Activated CD4-positive, alpha-beta T cell treated with anti-CD3 and anti-CD28 coated beads for 48 hours (primary cell): ENCODE results near the gene SHC2.
"Not testable (repeated sequence)": the region's sequence is repeated elsewhere in the genome, so short reads cannot be mapped to it uniquely, and the experiment has no call there.

ENCODE experiments used
- DNase-seq: peaks from one replicate; pipeline ENCODE4 v3.0.0-alpha.2; 2020

The SHC2 gene

DNA sequence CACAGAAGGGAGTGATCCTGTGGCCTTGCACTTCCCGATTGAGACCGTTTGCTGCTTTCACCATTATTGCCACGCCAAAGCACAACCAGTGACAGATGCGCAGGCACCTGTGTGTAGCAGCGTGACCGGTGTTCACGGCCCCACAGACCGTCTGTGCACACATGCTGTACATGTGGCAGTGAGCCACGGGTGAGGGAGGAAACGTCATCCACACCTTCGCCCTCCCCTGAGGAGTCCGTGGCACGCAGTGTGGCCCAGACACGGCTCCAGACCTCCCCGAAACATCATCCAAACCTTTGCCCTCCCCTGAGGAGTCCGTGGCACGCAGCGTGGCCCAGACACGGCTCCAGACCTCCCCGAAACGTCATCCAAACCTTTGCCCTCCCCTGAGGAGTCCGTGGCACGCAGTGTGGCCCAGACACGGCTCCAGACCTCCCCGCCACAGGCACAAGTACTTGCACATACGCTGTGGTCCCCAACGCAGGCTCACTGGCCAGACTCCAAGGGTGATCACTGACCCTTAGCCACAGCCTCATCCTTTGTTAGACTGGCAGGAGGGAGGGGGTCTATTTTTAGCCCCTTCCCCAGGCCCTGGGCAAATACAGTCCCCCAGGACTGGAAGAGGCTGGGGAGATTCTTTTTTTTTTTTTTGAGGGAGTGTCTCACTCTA, 7.9 kb upstream of the SHC2 start:
- no peak for DNase-seq

DNA sequence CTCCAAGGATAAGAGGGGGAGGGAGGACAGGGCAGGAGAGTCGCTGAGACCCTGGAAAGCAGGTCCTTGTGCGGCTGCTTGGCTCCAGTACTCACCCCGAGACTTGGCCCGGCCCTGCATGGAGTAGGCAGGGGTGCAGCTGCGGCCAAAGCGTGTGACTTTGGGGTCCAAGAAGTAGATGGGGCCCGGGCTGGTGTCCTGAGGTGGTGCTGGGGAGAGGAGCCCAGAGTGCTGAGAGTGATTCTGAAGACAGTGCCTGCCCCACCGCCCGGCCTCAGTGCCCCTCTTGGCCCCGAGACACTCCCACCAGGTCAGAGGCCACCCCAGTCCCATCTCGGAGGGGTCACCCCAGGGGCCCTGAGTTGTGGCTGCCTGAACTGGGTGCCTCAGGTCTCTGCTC, 6.7 kb upstream of the SHC2 start:
- DNase-seq, result no peak

DNA sequence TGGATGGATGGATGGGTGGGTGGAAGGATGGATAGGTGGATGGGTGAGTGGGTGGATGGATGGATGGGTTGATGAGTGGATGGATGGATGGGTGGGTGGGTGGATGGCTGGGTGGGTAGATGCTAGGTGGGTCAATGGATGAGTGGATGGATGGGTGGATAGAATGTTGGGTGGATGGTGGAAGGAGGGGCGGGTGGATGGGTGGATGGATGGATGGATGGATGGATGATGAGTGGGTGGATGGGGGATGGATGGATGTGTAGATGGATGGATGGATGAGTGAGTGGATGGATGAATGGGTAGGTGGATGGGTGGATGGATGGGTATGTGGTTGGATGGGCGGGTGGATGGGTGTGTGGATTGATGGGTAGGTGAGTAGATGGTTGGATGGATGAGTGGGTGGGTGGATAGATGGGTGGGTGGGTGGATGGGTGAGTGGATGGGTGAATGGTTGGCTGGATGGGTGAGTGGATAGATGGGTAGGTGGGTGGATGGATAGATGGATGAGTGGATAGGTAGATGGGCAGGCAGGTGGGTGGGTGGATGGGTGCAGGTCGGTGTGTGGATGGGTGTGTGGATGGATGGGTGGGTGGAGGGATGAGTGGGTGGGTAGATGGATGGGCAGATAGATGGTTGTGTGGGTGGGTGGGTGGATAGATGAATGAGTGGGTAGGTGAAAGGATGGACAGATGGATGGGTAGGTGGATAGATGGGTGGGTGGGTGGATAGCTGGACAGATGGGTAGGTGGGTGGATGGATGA, 4.4 kb upstream of the SHC2 start:
- DNase-seq, result no peak

DNA sequence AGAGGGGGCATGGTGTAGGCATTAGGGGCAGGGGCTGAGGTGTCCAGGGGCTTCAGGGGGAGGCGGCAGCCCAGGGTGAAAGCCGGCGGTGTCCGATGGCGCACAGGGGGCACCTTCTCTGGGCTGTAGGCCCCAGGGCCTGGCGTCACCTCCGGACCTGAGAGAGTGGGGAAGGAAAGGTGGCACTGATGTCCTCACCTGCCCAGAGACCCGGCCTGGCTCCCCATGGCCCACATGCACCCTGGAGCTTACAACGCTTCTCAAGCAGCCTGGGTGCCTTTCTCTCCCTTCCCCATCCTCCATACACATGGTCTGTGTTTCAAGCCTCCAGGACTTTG, 3.3 kb upstream of the SHC2 start:
- no peak for DNase-seq

DNA sequence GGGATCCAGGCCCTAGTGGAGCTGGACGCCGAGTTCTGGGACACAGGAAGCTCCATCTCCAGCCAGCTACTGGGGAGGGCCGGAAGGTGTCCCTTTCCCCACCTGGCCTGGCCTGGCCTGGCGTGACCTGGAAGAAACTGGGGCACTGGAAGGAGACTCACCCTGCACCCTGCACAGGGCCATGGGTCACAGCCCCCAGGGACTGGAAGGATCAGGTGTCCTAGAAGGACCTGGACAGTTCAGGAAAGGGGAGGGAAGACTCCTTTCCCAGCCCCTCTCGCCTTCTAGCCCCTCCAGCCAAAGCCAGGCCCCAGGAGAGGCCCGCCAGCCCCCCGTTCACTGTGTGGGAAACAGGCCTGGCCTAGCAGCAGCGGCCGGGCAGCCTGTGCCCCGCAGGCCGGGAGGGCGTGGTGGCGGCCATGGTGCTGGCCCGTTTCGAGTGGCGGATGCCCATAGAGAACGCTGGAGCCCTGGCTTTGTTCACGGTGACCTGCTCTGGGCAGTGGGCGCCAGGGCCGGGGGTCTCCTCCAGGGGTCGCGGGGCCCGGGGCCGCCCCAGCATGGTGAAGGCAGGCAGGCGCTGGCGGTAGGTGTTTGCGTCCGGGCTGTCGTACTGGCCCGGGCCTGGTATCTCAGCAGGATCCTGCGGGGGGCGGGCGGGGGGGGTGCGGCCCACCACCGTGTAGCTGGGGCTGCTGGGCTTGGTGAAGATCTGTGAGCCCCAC, 2.8 kb upstream of the SHC2 start:
- DNase-seq, result no peak

DNA sequence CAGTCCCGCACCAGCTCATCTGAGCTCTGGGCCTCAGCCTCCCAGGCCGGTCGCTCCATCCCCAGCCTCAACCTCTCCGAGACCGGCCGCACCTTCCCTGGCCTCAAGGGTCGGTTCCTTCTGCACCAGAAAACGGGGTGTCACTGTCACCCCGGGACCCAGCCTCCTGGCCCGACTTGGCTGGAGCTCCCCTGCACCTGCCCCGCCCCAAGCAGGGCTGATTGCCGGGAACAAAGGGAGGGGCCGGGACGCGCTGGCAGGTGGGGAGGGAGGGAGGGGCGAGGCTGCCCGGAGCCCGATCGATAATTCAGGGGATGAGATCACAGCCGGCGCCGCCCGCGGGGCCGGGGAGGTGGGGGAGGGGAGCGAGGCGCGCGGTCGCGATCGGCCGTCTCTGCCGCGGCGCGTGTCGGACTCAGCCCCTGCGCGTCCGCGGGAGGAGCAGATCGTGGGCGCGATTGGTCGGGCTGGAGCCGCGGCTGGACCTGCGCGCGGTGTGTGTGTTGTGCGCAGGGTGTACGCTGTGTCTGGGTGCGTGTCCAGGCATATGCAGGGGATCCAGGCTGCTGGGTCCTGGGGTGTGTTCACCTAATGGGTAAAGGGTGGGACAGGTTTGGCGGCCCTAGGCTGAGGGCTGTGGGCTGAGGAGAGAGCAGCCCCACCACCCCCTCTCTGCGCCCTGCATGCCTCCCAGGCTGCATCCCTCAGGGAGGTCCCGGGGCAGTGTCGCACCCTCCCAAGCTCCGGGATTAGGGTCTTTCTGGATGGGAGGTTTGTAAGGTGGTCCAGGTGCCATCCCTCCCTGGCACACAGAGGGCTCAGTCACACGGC, 1.1 kb upstream of the SHC2 start:
- DNase-seq, result peak; percentile 29

DNA sequence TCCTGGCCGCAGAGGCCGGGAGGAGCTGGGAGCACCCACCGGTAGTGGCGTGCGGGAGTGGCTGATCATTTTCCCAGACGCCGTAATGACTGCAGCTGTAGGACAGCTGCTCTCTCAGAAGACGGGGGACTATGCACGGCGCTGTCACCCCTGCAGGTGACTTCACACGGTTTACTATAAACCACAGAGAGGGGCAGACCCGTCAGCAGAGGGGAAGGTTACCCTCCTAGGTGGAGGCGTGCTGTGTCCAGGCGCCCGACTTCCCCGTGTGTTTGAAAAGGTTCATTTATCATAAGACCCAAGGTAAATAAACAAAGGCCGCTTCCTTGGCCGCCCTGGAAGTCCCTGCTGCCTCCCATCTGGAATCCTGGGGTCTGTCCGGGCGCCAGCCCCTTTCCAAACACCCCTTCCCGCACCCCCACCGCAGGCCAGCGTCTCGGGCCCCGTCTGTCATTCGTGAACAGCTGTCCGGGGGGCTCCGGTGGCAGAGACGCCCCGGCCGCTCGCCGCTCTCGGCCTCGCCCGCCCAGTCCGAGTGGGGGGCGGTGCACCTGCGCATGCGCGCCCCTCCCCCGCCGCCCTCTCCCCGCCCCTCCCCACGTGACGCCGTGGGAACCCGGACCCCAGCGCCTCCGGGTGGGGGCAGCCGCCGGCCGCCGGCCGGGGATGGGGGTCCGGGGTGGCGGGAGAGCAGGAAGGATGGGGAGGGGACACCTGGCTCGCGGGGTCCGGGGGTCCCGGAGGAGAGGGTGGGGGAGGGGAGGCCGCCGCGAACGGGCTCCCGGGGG, 915 bp downstream of the SHC2 start:
- DNase-seq, result peak; percentile 36

DNA sequence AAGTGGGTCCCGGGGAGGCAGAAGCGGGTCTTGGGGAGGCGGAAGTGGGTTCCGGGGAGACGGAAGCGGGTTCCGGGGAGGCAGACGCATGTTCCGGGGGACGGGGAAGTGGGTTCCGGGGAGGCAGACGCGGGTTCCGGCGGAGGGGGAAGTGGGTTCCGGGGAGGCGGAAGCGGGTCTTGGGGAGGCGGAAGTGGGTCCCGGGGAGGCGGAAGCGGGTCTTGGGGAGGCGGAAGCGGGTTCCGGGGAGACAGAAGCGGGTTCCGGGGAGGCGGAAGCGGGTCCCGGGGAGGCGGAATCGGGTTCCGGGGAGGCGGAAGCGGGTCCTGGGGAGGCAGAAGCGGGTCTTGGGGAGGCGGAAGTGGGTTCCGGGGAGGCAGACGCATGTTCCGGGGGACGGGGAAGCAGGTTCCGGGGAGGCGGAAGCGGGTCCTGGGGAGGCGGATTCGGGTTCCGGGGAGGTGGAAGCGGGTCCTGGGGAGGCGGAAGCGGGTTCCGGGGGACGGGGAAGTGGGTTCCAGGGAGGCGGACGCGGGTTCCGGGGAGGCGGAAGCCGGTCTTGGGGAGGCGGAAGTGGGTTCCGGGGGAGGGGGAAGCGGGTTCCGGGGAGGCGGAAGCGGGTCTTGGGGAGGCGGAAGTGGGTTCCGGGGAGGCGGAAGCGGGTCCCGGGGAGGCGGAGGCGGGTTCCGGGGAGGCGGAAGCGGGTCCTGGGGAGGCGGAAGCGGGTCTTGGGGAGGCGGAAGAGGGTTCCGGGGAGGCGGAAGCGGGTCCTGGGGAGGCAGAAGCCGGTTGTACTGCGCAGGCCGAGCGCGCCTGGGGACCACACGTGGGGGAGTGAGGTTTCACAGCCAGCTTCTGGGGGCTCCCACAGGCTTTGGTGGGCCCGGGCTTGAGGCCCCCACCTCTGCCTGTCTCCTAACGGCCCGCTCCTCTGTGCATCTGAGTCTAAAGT, 2.5 kb downstream of the SHC2 start:
- DNase-seq, result no peak

DNA sequence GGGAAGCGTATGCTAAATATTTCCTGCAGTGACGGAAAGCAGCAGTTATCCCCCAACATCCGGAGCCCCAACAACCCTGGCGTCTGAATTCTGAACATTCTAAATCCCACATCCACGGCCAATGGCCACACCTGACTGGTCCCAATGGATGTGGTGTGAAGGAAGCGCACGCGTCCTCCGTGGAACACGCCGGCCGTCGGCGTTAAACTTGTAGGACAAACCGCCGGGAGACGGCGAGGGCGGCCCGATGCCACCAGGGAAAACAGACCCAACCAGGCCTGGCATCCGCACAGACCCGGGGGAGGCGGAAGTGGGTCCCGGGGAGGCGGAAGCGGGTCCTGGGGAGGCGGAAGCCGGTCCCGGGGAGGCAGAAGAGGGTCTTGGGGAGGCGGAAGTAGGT, 3.2 kb downstream of the SHC2 start:
- DNase-seq, result no peak

DNA sequence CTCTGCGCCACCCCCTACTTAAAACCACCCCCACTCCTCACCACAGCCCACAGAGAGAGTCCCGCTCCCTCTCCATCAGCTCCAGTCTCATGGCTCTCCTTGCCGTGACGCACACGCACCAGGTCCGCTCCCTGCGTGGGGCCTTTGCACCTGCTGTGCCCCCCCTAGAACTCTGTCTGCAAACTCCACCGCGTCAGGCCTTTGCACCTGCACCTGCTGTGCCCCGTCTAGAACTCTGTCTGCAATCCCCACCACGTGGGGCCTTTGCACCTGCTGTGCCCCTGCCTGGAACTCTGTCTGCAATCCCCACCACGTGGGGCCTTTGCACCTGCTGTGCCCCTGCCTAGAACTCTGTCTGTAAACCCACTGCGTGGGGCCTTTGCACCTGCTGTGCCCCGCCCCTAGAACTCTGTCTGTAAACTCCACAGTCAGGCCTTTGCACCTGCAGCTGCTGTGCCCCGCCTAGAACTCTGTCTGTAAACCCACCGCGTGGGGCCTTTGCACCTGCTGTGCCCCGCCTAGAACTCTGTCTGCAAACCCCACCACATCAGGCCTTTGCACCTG, 4.2 kb downstream of the SHC2 start:
- no peak for DNase-seq

DNA sequence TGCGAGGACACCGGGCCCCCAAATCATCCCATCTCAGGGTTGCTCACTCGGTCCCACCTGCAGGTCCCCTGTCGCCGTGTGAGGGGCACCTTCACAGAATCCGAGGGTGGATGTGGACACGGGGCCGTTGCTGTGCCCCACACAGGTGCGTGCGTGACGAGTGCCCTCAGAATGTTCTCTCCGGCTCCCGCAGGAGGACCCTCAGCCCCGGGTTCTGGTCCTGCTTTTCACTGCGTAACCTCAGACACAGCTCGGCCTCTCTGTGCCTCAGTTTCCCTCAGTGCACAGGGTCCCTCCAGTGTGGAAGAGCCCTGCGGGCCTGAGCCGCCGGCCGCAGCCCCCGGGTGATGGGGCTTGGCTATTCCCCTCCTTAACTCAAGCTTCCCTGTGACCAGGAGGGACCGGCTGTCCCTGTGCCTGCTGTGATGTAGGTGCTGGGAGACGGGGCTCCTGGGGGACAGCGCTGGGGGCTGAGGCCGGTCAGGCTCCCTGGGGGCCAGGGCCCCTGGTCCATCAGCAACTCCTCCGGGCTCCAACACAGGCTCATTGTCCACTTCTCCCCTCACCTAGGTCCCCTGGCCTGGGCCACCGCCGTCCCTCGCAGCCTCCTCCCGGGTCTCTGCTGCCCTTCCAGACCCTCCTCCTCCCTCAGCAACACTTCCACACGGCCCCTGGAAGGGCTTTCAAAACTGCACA, 4.8 kb downstream of the SHC2 start:
- DNase-seq, result no peak

DNA sequence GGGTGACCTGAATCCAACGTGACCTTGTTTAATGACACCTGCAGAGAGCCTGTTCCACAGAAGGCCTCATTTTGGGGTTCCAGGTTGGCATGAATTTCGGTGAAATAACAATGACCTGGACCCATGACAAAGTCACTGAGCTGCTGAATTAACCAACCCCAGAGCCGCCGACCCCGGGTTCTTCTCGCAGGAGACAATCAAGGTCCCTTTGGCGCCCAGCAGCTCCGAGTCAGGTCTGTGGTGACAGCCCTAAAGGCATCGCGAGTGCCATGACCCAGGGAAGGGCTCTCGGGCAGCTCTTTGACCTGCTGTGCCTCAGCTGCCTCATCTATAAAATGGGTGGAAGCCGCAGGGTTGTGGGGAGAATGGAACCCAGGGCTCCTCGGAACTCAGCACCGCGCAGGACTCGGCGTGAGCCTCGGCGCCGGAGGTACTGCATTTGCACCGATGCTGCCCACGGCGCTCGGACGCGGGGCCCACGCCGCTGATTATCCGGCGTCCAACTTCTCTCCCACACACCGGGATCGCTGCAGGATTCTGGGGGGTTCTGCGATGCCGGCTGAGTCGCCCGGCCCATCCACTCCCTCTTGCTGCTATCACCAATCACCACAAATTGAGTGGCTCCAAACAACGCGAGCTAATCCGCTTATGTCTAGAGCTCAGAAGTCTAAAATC, 5.7 kb downstream of the SHC2 start:
- no peak for DNase-seq

DNA sequence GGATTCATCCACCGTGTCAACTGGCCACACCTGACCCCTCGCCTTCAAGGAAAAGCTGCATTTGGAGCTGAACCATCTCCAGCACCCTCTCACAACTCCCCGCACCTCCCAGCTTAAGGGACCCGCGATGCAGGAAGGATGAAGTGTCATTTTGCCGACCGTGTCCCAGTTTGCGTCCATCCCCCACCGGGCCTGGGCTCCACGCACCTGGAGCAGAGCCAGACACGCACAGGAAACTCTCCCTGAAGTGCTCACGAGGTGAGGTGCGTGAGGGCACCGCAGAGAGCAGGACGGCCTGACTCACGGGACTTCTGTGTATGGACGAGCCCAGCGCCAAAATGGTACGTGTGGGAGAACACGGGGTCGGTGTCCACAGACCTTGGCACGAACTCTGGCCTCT, 7.2 kb downstream of the SHC2 start:
- DNase-seq, result no peak

DNA sequence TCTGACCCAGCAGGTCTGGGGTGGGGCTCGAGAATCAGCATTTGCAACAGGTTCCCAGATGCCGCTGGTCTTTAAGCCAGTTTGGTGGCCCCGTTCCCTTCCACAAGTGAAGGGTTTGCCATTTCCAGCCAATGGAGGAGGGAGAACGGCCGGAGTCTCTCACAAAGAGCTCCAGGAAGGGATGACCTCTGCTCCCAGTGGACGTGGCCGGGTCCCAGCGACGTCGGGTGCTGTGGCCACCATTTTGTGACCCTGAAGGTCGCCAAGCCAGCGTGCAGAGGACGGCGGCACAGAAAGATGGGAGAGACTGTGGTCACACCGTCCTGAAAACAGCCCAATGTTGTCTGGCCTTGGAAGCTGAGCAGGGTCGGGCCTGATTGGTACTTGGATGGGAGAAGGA, 8.0 kb downstream of the SHC2 start:
- no peak for DNase-seq

DNA sequence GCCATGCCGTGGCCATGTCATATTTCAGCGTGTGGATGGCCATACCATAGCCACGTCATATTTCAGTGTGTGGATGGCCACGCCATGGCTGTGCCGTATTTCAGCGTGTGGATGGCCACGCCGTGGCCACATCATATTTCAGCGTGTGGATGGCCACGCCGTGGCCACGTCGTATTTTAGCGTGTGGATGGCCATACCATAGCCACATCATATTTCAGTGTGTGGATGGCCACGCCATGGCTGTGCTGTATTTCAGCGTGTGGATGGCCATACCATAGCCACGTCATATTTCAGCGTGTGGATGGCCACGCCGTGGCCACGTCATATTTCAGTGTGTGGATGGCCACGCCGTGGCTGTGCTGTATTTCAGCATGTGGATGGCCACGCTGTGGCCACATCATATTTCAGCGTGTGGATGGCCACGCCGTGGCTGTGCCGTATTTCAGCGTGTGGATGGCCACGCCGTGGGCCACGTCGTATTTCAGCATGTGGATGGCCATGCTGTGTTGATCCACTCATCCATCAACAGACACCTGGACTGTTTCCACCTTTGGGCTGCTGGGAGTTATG, 9.8 kb downstream of the SHC2 start:
- not testable (repeated sequence) for DNase-seq

DNA sequence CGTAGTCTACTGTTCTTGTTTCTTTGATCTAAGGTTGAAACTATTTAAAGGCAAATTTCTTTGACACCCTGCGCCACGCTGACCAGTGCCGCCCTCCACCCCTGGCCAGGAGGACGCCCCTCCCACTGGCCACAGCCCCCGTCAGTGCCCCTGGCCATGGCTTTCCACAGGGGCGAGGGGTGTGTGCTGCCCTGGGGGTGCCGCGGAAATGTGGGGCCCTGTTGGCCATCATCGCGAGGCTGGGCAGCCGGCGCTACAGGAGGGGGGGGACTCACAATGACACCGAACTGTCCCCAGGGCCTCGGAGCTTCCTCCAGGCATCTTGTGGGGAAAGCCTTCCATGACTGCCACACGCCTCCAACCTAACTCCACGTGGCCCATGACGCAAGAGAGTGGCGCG, 10.9 kb downstream of the SHC2 start:
- no peak for DNase-seq

DNA sequence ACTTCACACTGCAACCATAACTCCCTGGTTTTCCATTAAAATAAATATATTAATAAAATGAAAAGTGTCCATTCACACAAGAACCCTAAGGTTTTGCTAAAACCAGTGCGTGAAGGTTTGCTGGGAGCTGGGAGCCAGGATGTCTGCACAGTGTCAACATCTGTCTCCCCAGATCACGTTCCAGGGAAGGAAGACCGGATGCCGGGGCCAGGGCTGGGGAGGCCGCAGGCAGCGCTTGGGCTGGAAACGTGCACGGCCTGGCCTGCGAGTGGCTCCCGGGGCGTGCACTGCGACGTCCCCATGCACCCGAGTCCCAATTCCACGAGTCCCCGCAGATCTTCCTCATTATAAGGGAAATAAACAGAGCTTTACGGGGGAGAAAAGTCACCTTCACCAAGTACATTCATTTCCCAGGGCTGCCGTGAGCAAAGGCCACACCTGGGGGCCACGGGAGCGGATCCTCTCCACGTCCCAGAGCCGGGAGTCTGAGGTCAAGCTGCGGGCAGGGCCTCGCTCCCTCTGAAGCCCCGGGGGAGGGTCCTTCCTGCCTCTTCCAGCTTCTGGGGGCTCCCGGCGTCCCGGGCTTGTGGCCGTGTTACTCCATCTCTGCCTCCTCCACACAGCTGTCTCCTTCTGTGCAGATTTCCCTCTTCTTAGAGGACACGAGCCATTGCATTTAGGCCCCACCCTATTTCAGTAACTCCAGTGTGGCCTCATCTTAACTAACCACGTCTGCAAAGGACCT, 12.8 kb downstream of the SHC2 start:
- DNase-seq, result no peak

DNA sequence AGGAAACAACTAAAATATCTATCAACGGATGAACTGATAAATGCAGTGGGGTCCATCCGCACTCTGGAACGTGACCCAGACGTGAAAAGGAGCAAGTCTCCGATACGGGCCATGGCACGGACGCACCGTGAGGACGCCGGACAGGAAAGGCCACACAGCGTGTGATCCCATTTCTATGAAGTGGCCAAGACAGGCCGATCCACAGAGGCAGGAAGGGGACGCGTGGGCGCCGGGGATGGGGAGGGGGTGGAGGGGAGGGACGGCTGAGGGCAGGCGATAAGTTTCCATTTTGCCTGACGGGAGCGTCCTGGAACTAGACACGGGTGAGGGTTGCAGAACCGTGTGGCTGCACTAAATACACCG, 13.8 kb downstream of the SHC2 start:
- DNase-seq, result no peak
